WTC11 (cell line): ENCODE measurements around the gene PTPRN2. TPM values are rescaled to one million over a fixed set of nuclear protein-coding genes. Genes with fewer than 3 reads are reported as not detected.

ENCODE experiments used
- ATAC-seq: fragments of 200-7000 bp; cut with Tn5 transposase; 2 replicates; pipeline ENCODE4 v1.10.0; 2021; ENCODE audit warnings: mild to moderate bottlenecking, moderate library complexity
- CTCF ChIA-PET: fragments of 300-600 bp; sonication (Branson Sonifier 250); formaldehyde crosslinking; loops from one replicate; lab custom pipeline; 2021; ENCODE audit warnings: antibody characterized with exemption; lab: Charles Lee
- POLR2A ChIA-PET: fragments of 350-600 bp; sonication (Branson Sonifier 250); formaldehyde crosslinking; loops from one replicate; lab custom pipeline; 2021; ENCODE audit warnings: antibody characterized with exemption; lab: Charles Lee
- DNase-seq: peaks from one replicate; pipeline ENCODE4 v3.0.0; 2021; ENCODE audit warnings: low spot score
- H3K27ac Mint-ChIP-seq: 2 replicates; pipeline ENCODE4 v1.8.0; 2021; ENCODE audit warnings: mixed read lengths
- H3K27me3 Mint-ChIP-seq: 2 replicates; pipeline ENCODE4 v1.8.0; 2021; ENCODE audit warnings: low read depth, mild to moderate bottlenecking, moderate library complexity, mixed read lengths
- H3K36me3 Mint-ChIP-seq: 2 replicates; pipeline ENCODE4 v1.8.0; 2021; ENCODE audit warnings: mixed read lengths
- H3K4me1 Mint-ChIP-seq: 2 replicates; pipeline ENCODE4 v1.8.0; 2022; ENCODE audit warnings: mixed read lengths
- H3K4me3 Mint-ChIP-seq: 2 replicates; pipeline ENCODE4 v1.8.0; 2021; ENCODE audit warnings: mild to moderate bottlenecking, moderate library complexity, mixed read lengths
- H3K9me3 Mint-ChIP-seq: 2 replicates; pipeline ENCODE4 v1.8.0; 2021; ENCODE audit warnings: mixed read lengths
- CBFB ChIP-seq: sonication (generic); formaldehyde crosslinking; IDR thresholded peaks from 2 replicates; pipeline ENCODE4 v1.8.1; 2022; ENCODE audit warnings: mild to moderate bottlenecking, low read depth, missing genetic modification reagents
- CREM ChIP-seq: sonication (generic); formaldehyde crosslinking; IDR thresholded peaks from 2 replicates; pipeline ENCODE4 v1.8.1; 2022; ENCODE audit warnings: mild to moderate bottlenecking, missing genetic modification reagents, moderate library complexity
- ESRRA ChIP-seq: sonication (generic); formaldehyde crosslinking; IDR thresholded peaks from 2 replicates; pipeline ENCODE4 v1.8.1; 2022; ENCODE audit warnings: mild to moderate bottlenecking, missing genetic modification reagents, borderline replicate concordance
- FOXJ3 ChIP-seq: sonication (generic); formaldehyde crosslinking; IDR thresholded peaks from 2 replicates; pipeline ENCODE4 v1.9.0; 2021; ENCODE audit warnings: missing genetic modification reagents, mild to moderate bottlenecking, borderline replicate concordance
- JUN ChIP-seq: sonication (generic); formaldehyde crosslinking; IDR thresholded peaks from 2 replicates; pipeline ENCODE4 v1.8.0; 2023; ENCODE audit warnings: mild to moderate bottlenecking, missing genetic modification reagents
- TCF7 ChIP-seq: sonication (generic); formaldehyde crosslinking; IDR thresholded peaks from 2 replicates; pipeline ENCODE4 v1.8.0; 2022; ENCODE audit warnings: mild to moderate bottlenecking, low read depth, missing genetic modification reagents, moderate library complexity
- TEAD1 ChIP-seq: sonication (generic); formaldehyde crosslinking; IDR thresholded peaks from 2 replicates; pipeline ENCODE4 v1.8.0; 2022; ENCODE audit warnings: mild to moderate bottlenecking, missing genetic modification reagents
- ZNF263 ChIP-seq: sonication (generic); formaldehyde crosslinking; IDR thresholded peaks from 2 replicates; pipeline ENCODE4 v1.8.1; 2022; ENCODE audit warnings: low read depth, mild to moderate bottlenecking, moderate library complexity, missing genetic modification reagents
- ZNF671 ChIP-seq: fragments of 250-450 bp; sonication (Bioruptor Pico); IDR thresholded peaks from 2 replicates; pipeline ENCODE4 v1.8.0; 2021; ENCODE audit warnings: mild to moderate bottlenecking
- total RNA-seq: library from RNA; stranded (reverse); gene quantifications from 3 replicates; pipeline ENCODE4 v1.2.3, GENCODE V29; 2021
- TF ChIP-seq, protein P1 (sequence below): sonication (generic); formaldehyde crosslinking; IDR thresholded peaks from 2 replicates; pipeline ENCODE4 v1.8.0; 2023; ENCODE audit warnings: mild to moderate bottlenecking, missing genetic modification reagents
- TF ChIP-seq, protein P2 (sequence below): sonication (generic); formaldehyde crosslinking; conservative IDR thresholded peaks from 2 replicates; pipeline ENCODE4 v1.8.1; 2022; ENCODE audit warnings: mild to moderate bottlenecking, missing genetic modification reagents
- TF ChIP-seq, protein P3 (sequence below): sonication (generic); formaldehyde crosslinking; IDR thresholded peaks from 2 replicates; pipeline ENCODE4 v1.8.0; 2023; ENCODE audit warnings: missing genetic modification reagents, mild to moderate bottlenecking, borderline replicate concordance
- TF ChIP-seq, protein P4 (sequence below): sonication (generic); formaldehyde crosslinking; IDR thresholded peaks from 2 replicates; pipeline ENCODE4 v1.8.1; 2022; ENCODE audit warnings: low read depth, mild to moderate bottlenecking, moderate library complexity, missing genetic modification reagents, borderline replicate concordance
- TF ChIP-seq, protein P5 (sequence below): fragments of 200-600 bp; IDR thresholded peaks from 2 replicates; pipeline ENCODE4 v1.8.0; 2022; ENCODE audit warnings: antibody characterized with exemption
- TF ChIP-seq, protein P6 (sequence below): sonication (generic); formaldehyde crosslinking; IDR thresholded peaks from 2 replicates; pipeline ENCODE4 v1.8.0; 2023; ENCODE audit warnings: missing genetic modification reagents
- TF ChIP-seq, protein P7 (sequence below): sonication (generic); formaldehyde crosslinking; IDR thresholded peaks from 2 replicates; pipeline ENCODE4 v1.8.1; 2023; ENCODE audit warnings: mild to moderate bottlenecking, missing genetic modification reagents

Gene PTPRN2
- total RNA-seq, 1 experiment from 2014 or later, result 4.7 TPM

DNA sequence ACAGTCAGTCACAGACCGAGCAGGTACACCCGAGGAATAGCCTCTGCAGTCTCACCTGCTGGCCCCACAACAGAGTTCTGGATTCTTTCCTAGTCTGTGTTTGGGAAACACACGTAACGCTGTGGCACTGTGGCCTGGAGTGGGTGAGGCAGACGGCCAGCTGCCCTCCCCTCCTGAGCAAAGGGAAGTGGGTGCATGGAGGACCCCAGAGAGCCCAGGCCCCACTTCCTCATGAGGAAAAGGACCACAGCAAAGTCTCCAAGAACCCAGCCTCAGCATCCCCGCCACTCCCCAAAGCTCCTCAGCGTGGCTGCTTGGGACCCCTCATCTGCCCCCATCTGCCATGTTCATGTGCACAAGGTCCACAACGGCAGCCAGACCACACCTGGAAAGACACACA, 530.2 kb downstream of the PTPRN2 start (continued):
- TF ChIP-seq, protein P1, sequence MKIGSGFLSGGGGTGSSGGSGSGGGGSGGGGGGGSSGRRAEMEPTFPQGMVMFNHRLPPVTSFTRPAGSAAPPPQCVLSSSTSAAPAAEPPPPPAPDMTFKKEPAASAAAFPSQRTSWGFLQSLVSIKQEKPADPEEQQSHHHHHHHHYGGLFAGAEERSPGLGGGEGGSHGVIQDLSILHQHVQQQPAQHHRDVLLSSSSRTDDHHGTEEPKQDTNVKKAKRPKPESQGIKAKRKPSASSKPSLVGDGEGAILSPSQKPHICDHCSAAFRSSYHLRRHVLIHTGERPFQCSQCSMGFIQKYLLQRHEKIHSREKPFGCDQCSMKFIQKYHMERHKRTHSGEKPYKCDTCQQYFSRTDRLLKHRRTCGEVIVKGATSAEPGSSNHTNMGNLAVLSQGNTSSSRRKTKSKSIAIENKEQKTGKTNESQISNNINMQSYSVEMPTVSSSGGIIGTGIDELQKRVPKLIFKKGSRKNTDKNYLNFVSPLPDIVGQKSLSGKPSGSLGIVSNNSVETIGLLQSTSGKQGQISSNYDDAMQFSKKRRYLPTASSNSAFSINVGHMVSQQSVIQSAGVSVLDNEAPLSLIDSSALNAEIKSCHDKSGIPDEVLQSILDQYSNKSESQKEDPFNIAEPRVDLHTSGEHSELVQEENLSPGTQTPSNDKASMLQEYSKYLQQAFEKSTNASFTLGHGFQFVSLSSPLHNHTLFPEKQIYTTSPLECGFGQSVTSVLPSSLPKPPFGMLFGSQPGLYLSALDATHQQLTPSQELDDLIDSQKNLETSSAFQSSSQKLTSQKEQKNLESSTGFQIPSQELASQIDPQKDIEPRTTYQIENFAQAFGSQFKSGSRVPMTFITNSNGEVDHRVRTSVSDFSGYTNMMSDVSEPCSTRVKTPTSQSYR (CRISPR knock-in tag), result no peak

DNA sequence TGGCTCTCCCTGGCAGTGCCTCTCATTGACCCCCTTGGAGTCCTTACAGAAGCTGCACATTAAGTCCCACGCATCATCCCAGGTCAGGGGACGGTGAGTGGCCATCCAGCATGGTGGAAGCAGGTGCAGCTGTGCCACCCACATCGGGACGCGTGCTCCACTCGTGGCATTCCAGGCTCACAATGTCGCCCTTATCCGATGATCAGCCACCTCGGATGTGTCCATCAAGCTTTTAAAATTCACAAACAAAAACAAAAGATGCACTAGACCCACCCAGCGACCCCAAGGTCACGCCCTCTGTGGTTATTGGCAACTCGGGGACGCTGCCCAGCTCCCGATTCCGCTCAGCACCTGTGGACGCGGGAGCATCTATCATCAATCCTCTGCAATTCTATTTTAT, 530.9 kb downstream of the PTPRN2 start:
- DNase-seq (no peak), ATAC-seq (no peak)
- POLR2A ChIA-PET, result no interaction called here
- H3K9me3 Mint-ChIP-seq, result peaks cover 20% of the 10 kb centered on the region
- peaks cover 10% of the 10 kb centered on the region for H3K27me3 Mint-ChIP-seq
- no peak for TF ChIP-seq CBFB (CRISPR knock-in tag)
- TF ChIP-seq ZNF263, result no peak
- TF ChIP-seq, protein P2, sequence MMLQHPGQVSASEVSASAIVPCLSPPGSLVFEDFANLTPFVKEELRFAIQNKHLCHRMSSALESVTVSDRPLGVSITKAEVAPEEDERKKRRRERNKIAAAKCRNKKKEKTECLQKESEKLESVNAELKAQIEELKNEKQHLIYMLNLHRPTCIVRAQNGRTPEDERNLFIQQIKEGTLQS, result no peak
- TF ChIP-seq, protein P3, sequence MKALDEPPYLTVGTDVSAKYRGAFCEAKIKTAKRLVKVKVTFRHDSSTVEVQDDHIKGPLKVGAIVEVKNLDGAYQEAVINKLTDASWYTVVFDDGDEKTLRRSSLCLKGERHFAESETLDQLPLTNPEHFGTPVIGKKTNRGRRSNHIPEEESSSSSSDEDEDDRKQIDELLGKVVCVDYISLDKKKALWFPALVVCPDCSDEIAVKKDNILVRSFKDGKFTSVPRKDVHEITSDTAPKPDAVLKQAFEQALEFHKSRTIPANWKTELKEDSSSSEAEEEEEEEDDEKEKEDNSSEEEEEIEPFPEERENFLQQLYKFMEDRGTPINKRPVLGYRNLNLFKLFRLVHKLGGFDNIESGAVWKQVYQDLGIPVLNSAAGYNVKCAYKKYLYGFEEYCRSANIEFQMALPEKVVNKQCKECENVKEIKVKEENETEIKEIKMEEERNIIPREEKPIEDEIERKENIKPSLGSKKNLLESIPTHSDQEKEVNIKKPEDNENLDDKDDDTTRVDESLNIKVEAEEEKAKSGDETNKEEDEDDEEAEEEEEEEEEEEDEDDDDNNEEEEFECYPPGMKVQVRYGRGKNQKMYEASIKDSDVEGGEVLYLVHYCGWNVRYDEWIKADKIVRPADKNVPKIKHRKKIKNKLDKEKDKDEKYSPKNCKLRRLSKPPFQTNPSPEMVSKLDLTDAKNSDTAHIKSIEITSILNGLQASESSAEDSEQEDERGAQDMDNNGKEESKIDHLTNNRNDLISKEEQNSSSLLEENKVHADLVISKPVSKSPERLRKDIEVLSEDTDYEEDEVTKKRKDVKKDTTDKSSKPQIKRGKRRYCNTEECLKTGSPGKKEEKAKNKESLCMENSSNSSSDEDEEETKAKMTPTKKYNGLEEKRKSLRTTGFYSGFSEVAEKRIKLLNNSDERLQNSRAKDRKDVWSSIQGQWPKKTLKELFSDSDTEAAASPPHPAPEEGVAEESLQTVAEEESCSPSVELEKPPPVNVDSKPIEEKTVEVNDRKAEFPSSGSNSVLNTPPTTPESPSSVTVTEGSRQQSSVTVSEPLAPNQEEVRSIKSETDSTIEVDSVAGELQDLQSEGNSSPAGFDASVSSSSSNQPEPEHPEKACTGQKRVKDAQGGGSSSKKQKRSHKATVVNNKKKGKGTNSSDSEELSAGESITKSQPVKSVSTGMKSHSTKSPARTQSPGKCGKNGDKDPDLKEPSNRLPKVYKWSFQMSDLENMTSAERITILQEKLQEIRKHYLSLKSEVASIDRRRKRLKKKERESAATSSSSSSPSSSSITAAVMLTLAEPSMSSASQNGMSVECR (CRISPR knock-in tag), result no peak
- no peak for TF ChIP-seq ESRRA (CRISPR knock-in tag)
- TF ChIP-seq, protein P4, sequence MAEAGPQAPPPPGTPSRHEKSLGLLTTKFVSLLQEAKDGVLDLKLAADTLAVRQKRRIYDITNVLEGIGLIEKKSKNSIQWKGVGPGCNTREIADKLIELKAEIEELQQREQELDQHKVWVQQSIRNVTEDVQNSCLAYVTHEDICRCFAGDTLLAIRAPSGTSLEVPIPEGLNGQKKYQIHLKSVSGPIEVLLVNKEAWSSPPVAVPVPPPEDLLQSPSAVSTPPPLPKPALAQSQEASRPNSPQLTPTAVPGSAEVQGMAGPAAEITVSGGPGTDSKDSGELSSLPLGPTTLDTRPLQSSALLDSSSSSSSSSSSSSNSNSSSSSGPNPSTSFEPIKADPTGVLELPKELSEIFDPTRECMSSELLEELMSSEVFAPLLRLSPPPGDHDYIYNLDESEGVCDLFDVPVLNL (CRISPR knock-in tag), result no peak
- TF ChIP-seq, protein P5, sequence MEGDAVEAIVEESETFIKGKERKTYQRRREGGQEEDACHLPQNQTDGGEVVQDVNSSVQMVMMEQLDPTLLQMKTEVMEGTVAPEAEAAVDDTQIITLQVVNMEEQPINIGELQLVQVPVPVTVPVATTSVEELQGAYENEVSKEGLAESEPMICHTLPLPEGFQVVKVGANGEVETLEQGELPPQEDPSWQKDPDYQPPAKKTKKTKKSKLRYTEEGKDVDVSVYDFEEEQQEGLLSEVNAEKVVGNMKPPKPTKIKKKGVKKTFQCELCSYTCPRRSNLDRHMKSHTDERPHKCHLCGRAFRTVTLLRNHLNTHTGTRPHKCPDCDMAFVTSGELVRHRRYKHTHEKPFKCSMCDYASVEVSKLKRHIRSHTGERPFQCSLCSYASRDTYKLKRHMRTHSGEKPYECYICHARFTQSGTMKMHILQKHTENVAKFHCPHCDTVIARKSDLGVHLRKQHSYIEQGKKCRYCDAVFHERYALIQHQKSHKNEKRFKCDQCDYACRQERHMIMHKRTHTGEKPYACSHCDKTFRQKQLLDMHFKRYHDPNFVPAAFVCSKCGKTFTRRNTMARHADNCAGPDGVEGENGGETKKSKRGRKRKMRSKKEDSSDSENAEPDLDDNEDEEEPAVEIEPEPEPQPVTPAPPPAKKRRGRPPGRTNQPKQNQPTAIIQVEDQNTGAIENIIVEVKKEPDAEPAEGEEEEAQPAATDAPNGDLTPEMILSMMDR, result no peak
- no peak for TF ChIP-seq CREM (CRISPR knock-in tag)
- no peak for TF ChIP-seq JUN (CRISPR knock-in tag)
- TF ChIP-seq TEAD1, result no peak
- TF ChIP-seq TCF7 (CRISPR knock-in tag), result no peak
- TF ChIP-seq, protein P6, sequence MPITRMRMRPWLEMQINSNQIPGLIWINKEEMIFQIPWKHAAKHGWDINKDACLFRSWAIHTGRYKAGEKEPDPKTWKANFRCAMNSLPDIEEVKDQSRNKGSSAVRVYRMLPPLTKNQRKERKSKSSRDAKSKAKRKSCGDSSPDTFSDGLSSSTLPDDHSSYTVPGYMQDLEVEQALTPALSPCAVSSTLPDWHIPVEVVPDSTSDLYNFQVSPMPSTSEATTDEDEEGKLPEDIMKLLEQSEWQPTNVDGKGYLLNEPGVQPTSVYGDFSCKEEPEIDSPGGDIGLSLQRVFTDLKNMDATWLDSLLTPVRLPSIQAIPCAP (CRISPR knock-in tag), result no peak
- no peak for TF ChIP-seq ZNF671 (CRISPR knock-in tag)
- no peak for TF ChIP-seq FOXJ3 (CRISPR knock-in tag)
- TF ChIP-seq, protein P7, sequence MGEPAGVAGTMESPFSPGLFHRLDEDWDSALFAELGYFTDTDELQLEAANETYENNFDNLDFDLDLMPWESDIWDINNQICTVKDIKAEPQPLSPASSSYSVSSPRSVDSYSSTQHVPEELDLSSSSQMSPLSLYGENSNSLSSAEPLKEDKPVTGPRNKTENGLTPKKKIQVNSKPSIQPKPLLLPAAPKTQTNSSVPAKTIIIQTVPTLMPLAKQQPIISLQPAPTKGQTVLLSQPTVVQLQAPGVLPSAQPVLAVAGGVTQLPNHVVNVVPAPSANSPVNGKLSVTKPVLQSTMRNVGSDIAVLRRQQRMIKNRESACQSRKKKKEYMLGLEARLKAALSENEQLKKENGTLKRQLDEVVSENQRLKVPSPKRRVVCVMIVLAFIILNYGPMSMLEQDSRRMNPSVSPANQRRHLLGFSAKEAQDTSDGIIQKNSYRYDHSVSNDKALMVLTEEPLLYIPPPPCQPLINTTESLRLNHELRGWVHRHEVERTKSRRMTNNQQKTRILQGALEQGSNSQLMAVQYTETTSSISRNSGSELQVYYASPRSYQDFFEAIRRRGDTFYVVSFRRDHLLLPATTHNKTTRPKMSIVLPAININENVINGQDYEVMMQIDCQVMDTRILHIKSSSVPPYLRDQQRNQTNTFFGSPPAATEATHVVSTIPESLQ (CRISPR knock-in tag), result no peak
- TF ChIP-seq, all 79 proteins: peak for 0
- CTCF ChIA-PET, result no interaction called here
- Mint-ChIP-seq H3K4me3 (no peak overlapping the region), H3K27ac (no peak overlapping the region), H3K4me1 (peaks cover 9% of the 10 kb centered on the region), H3K36me3 (peaks cover 29% of the 10 kb centered on the region)
